ENCODE data around the gene TAB3.
"Not testable (repeated sequence)": the region's sequence is repeated elsewhere in the genome, so short reads cannot be mapped to it uniquely, and the experiment has no call there.

TAB3 gene

DNA sequence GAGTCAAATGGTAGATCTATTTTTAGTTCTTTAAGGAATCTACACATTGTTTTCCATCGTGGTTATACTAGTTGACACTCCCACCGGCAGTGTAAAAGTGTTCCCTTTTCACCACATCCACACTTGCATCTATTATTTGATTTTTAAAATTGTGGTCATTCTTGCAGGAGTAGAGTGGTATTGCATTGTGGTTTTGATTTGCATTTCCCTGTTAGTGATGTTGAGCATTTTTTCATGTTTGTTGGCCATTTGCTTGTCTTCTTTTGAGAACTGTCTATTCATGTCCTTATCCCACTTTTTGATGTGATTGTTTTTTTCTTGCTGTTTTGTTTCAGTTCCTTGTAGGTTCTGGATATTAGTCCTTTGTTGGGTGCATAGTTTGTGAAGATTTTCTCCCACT lies 70.0 kb downstream of the TAB3 start:
- DNase-seq (ENCODE audit: low read depth in 1 of 2, low spot score in 1 of 2), result no peak

DNA sequence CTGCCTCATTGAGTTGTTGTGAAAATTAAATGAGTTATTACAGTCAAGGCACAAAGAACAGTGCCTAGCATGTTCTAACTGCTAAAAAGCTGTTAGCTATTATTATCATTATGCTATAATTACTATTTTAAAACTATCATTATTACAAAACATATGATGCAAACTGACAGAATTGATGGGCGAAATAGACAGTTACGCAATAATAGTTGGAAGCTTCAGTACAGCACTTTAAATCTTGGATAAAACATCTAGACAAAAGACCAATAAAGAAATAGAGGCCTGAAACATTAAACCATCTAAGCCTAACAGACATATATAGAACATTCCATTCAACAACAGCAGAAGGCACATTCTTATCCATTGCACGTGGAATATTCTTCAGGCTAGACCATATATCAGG lies 73.0 kb downstream of the TAB3 start:
- no peak for DNase-seq (ENCODE audit: low read depth in 1 of 2, low spot score in 1 of 2)

- no peak for DNase-seq (ENCODE audit: low read depth in 1 of 2, low spot score in 1 of 2)
Measured at GRCh38 chrX:30814978-30815377, 74.1 kb downstream of the TAB3 start.

- DNase-seq (ENCODE audit: low read depth in 1 of 2, low spot score in 1 of 2), result no peak
Measured at GRCh38 chrX:30812326-30812725, 76.7 kb downstream of the TAB3 start.

GRCh38 chrX:30806187-30806728 lies 82.8 kb downstream of the TAB3 start:
- no peak for DNase-seq (ENCODE audit: low read depth in 1 of 2, low spot score in 1 of 2)

DNA sequence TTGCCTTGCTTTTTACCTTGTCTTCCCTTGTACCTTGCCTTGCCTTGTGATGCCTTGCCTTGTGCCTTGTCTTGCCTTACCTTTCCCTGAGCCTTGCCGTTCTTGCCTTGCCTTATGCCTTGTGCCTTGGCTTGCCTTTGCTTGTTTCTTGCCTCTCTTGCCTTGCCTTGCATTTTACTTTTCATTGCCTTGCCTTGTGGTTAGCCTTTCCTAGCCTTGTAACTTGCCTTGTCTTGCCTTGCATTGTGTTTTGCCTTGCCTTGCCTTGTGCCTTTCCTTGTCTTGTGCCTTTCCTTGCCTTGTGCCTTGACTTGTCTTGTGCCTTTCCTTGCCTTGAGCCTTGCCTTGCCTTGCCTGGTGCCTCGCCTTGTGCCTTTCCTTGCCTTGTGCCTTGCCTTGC lies 84.6 kb downstream of the TAB3 start:
- no peak for DNase-seq (ENCODE audit: low read depth in 1 of 2, low spot score in 1 of 2)

DNA sequence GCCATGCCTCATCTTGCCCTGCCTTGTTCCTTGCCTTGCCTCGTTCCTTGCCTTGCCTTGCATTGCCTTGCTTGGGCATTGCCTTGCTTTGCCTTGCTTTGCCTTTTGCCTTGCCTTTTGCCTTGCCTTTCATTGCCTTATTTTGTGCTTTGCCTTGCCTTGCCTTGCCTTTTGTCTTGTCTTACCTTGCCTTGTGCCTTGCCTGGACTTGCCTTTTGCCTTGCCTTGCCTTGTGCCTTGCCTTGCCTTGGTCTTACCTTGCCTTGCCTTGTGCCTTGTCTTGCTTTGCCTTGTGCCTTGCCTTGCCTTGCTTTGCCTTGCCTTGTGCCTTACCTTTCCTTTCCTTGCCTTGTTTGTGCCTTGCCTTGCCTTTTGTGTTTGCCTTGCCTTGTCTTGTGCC lies 88.2 kb downstream of the TAB3 start:
- DNase-seq (ENCODE audit: low read depth in 1 of 2, low spot score in 1 of 2), result no peak

DNA sequence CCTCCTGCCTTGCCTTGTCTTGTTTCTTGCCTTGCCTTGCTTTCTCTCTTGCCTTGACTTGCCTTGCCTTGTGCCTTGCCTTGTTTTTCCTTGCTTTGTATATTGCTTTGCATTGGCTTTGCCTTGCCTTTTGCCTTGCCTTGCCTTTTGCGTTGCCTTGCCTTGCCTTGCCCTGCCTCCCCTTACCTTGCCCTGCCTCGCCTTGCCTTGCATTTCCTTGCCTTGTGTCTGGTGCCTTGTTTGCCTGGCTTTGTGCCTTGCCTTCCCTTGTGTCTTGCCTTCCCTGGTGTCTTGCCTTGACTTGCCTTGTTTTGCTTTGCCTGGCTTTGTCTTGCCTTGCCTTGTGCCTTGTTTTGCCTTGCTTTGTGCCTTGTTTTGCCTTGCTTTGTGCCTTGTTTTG lies 89.7 kb downstream of the TAB3 start:
- no peak for DNase-seq (ENCODE audit: low read depth in 1 of 2, low spot score in 1 of 2)

GRCh38 chrX:30798810-30799209 lies 90.2 kb downstream of the TAB3 start:
- no peak for DNase-seq (ENCODE audit: low read depth in 1 of 2, low spot score in 1 of 2)

GRCh38 chrX:30797301-30797700 lies 91.8 kb downstream of the TAB3 start:
- not testable (repeated sequence) for DNase-seq (ENCODE audit: low read depth in 1 of 2, low spot score in 1 of 2)

GRCh38 chrX:30795981-30796958 lies 92.8 kb downstream of the TAB3 start:
- no peak for DNase-seq (ENCODE audit: low read depth in 1 of 2, low spot score in 1 of 2)

GRCh38 chrX:30794497-30794896 lies 94.6 kb downstream of the TAB3 start:
- DNase-seq (ENCODE audit: low read depth in 1 of 2, low spot score in 1 of 2), result no peak

- DNase-seq (ENCODE audit: low read depth in 1 of 2, low spot score in 1 of 2), result no peak
Measured at GRCh38 chrX:30793767-30794103, 95.3 kb downstream of the TAB3 start.

DNA sequence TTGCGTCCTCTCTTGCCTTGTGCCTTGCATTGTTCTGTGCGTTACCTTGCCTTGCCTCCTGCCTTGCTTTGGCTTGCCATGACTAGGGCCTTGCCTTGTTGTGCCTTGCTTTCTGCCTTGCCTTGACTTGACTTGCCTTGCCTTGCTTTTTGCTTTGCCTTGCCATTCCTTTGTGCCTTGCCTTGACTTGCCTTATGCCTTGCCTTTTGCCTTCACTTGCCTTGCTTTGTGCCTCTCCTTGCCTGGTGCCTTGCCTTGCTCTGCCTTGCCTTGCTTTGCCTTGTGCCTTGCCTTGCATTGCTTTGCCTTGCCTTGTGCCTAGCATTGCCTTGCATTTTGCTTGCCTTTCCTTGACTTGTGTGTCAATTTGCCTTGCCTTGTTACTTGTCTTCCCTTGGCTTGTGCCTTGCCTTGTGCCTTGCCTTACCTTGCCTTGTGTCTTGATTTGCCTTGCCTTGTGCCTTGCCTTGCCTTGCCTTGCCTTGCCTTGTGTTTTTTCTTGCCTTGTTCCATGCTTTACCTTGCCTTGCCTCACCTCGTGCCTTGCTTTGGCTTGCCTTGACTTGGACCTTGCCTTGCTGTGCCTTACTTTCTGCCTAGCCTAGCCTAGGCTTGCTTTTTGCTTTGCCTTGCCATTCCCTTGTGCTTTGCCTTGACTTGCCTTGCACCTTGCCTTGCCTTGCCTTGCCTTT lies 95.8 kb downstream of the TAB3 start:
- DNase-seq (ENCODE audit: low read depth in 1 of 2, low spot score in 1 of 2), result no peak

GRCh38 chrX:30791296-30792278 lies 97.5 kb downstream of the TAB3 start:
- DNase-seq (ENCODE audit: low read depth in 1 of 2, low spot score in 1 of 2), result no peak

- no peak for DNase-seq (ENCODE audit: low read depth in 1 of 2, low spot score in 1 of 2)
Measured at GRCh38 chrX:30787012-30787411, 102.0 kb downstream of the TAB3 start.

DNA sequence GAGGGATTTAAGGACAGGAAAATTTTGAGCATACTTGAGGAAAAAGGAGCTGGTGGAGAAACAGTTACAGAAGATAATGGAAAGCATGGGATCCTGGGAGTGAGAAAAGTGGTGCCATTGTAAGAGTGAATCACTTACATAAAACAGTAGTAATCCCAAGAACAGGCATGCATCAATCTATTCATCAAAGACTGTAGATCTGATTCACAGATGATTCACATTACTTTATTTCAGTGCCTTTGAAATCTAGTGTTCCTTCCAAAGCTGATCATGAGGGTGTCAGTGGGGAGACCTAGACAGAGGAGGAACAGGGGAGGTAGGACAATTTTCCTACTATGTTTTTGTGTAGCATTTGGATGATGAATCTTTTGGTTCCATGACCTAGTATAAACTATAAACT lies 102.7 kb downstream of the TAB3 start:
- no peak for DNase-seq (ENCODE audit: low read depth in 1 of 2, low spot score in 1 of 2)

DNA sequence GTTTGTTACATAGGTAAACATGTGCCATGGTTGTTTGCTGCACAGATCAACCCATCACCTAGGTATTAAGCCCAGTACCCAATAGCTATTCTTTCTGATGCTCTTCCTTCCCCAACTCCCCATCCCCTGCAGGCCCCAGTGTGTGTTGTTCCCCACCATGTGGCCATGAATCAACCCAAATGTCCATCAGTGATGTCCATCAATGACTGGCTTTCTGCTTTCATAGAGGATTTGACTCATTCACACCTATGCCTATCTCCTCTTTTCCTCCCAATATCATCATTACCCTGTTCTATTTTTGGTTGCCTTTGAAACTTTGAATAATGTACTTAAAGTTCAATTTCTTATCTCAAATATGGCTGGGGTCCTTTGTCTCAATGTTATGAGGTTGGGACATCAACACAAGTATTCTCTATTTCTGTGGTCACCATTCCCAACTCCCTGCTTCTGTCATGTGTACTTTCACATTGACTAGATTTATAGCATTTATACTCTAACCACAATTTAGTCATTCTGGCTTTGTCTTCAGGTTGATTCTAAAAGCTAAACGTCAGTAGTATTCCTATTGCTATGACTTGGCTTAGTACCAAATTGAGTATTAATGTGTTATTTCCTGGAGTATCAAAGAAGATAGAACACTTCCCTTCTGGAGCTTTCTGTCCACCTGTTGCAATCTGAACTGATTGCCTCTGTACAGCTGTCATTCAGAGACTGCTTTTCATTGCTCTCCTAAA lies 107.2 kb downstream of the TAB3 start:
- no peak for DNase-seq (ENCODE audit: low read depth in 1 of 2, low spot score in 1 of 2)

- DNase-seq (ENCODE audit: low read depth in 1 of 2, low spot score in 1 of 2), result no peak
Measured at GRCh38 chrX:30779453-30780030, 109.5 kb downstream of the TAB3 start.

GRCh38 chrX:30777575-30777974 lies 111.5 kb downstream of the TAB3 start:
- no peak for DNase-seq (ENCODE audit: low read depth in 1 of 2, low spot score in 1 of 2)
